Stomach (tissue), 4 donors: Measurements from ENCODE around the gene SCRT2.

Source experiments
- POLR2A ChIP-seq, 4 donors: fragments of 450-650 bp; IDR thresholded peaks; one replicate each; pipeline ENCODE4 v1.6.1; 2016; ENCODE audit warnings: antibody characterized with exemption in 4 of 4, control low read depth in 2 of 4, mild to moderate bottlenecking in 1 of 4, moderate library complexity in 1 of 4
- POLR2AphosphoS5 ChIP-seq, 3 donors: sonication (generic); formaldehyde crosslinking; IDR thresholded peaks; one replicate each; pipeline ENCODE4 v1.6.1; 2016; ENCODE audit warnings: antibody characterized with exemption in 3 of 3

GRCh38 chr20:698276-698675 lies 22.7 kb upstream of the SCRT2 start:
- TF ChIP-seq POLR2AphosphoS5 (IDR thresholded peaks at IDR 0.05) (no peak), POLR2A (IDR thresholded peaks at IDR 0.05) (no peak)
